Measurements from ENCODE around the gene SMAD6.

GRCh38 chr15:66827698-66828055 is 125.6 kb downstream of the SMAD6 start:
- TF ChIP-seq CTCF (conservative IDR thresholded peaks at IDR 0.05; ENCODE audit: low read depth, low read length) (no peak), MXI1 (IDR thresholded peaks at IDR 0.05; ENCODE audit: borderline replicate concordance, low read depth, low read length) (no peak), RCOR1 (IDR thresholded peaks at IDR 0.05; ENCODE audit: insufficient replicate concordance, low read length) (no peak), POLR2A (IDR thresholded peaks at IDR 0.05; ENCODE audit: low read depth, low read length) (no peak), SMC3 (IDR thresholded peaks at IDR 0.05; ENCODE audit: low read depth, low read length) (no peak), MAFK (IDR thresholded peaks at IDR 0.05; ENCODE audit: low read depth, low read length) (no peak), RAD21 (IDR thresholded peaks at IDR 0.05; ENCODE audit: low read length) (no peak), CEBPB (IDR thresholded peaks at IDR 0.05; ENCODE audit: low read depth, low read length) (no peak), USF2 (IDR thresholded peaks at IDR 0.05; ENCODE audit: low read depth, low read length) (no peak), BHLHE40 (IDR thresholded peaks at IDR 0.05; ENCODE audit: low read depth, low read length) (no peak), FOS (IDR thresholded peaks at IDR 0.05; ENCODE audit: low read depth, low read length) (no peak), MAZ (IDR thresholded peaks at IDR 0.05; ENCODE audit: borderline replicate concordance, low read depth, low read length) (no peak)

Measured in IMR-90 (cell line).